Glutamatergic neuron (in vitro differentiated cells): ENCODE results near the gene CCDC141. TPM values are rescaled to one million over a fixed set of nuclear protein-coding genes. Genes with fewer than 3 reads are reported as not detected.
"Not testable (repeated sequence)": the region's sequence is repeated elsewhere in the genome, so short reads cannot be mapped to it uniquely, and the experiment has no call there.

Experiments
- DNase-seq: peaks from one replicate; pipeline ENCODE4 v3.0.0; 2022
- H3K27ac Mint-ChIP-seq: one replicate; pipeline ENCODE4 v1.8.0; 2020; ENCODE audit warnings: mild to moderate bottlenecking, mixed read lengths, inconsistent platforms; ENCODE audit not compliant: unreplicated experiment
- H3K27me3 Mint-ChIP-seq: one replicate; pipeline ENCODE4 v1.8.0; 2020; ENCODE audit warnings: mild to moderate bottlenecking, moderate library complexity, mixed read lengths, inconsistent platforms; ENCODE audit not compliant: unreplicated experiment
- H3K36me3 Mint-ChIP-seq: one replicate; pipeline ENCODE4 v1.8.0; 2020; ENCODE audit warnings: mild to moderate bottlenecking, mixed read lengths, inconsistent platforms; ENCODE audit not compliant: unreplicated experiment
- H3K4me1 Mint-ChIP-seq: one replicate; pipeline ENCODE4 v1.8.0; 2020; ENCODE audit warnings: mild to moderate bottlenecking, low read depth, mixed read lengths, inconsistent platforms; ENCODE audit not compliant: unreplicated experiment
- H3K4me3 Mint-ChIP-seq: one replicate; pipeline ENCODE4 v1.8.0; 2020; ENCODE audit warnings: mild to moderate bottlenecking, mixed read lengths, inconsistent platforms; ENCODE audit not compliant: unreplicated experiment
- H3K9me3 Mint-ChIP-seq: one replicate; pipeline ENCODE4 v1.8.0; 2020; ENCODE audit warnings: mild to moderate bottlenecking, moderate library complexity, mixed read lengths, inconsistent platforms; ENCODE audit not compliant: unreplicated experiment
- total RNA-seq: library from RNA; stranded (reverse); fragmentation: NEBNext Ultra II Directional; extraction: Animal tissue kit (Norgen Biotek cat#: 25700); gene quantifications from one replicate; pipeline ENCODE4 v1.2.1, GENCODE V29; 2021; ENCODE audit not compliant: unreplicated experiment
- TF ChIP-seq, protein P1 (sequence below): fragments of 200-600 bp; sonication (generic); IDR thresholded peaks from one replicate; pipeline ENCODE4 v1.5.0; 2021; ENCODE audit not compliant: partially characterized antibody, unreplicated experiment

Gene CCDC141
- total RNA-seq, 1 donor from 2014 or later = 0.51 TPM

DNA sequence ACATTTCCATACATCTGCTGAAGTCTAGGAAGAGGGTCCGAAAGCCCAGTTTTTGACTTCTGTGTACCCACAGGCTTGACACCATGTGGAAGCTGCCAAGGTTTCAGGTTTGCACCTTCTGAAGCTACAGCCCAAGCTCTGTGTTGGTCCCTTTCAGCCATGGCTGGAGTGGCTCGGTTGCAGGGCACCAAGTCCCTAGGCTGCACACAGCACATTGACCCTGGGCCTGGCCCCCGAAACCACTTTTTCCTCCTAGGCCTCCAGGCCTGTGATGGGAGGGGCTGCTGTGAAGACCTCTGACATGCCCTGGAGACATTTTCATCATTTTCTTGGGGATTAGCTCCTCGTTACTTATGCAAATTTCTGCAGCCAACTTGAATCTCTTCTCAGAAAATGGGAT lies 55.7 kb downstream of the CCDC141 start:
- Mint-ChIP-seq H3K27me3 (peaks cover 2% of the 10 kb centered on the region), H3K9me3 (peaks cover 4% of the 10 kb centered on the region), H3K4me1 (no peaks in the 10 kb centered on the region), H3K4me3 (no peak overlapping the region), H3K27ac (no peak overlapping the region), H3K36me3 (peaks cover 5% of the 10 kb centered on the region)
- no peak for DNase-seq
- TF ChIP-seq, protein P1, sequence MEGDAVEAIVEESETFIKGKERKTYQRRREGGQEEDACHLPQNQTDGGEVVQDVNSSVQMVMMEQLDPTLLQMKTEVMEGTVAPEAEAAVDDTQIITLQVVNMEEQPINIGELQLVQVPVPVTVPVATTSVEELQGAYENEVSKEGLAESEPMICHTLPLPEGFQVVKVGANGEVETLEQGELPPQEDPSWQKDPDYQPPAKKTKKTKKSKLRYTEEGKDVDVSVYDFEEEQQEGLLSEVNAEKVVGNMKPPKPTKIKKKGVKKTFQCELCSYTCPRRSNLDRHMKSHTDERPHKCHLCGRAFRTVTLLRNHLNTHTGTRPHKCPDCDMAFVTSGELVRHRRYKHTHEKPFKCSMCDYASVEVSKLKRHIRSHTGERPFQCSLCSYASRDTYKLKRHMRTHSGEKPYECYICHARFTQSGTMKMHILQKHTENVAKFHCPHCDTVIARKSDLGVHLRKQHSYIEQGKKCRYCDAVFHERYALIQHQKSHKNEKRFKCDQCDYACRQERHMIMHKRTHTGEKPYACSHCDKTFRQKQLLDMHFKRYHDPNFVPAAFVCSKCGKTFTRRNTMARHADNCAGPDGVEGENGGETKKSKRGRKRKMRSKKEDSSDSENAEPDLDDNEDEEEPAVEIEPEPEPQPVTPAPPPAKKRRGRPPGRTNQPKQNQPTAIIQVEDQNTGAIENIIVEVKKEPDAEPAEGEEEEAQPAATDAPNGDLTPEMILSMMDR = no peak

DNA sequence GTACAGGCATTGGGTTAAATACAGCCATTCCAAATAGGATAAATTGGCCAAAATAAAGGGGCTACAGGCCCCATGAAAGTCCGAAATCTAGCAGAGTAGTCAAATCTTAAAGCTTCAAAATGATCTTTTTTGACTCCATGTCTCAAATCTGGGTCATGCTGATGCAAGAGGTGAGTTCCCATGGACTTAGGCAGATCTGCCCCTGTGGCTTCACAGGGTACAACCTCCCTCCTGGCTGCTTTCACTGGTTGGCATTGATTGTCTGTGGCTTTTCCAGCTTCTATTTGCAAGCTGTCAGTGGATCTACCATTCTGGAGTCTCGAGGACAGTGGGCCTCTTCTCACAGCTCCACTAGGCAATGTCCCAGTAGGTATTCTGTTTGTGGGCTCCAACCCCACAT lies 56.1 kb downstream of the CCDC141 start:
- TF ChIP-seq, protein P1 = no peak
- H3K27me3 Mint-ChIP-seq = peaks cover 2% of the 10 kb centered on the region
- no peak overlapping the region for H3K4me3 Mint-ChIP-seq
- no peaks in the 10 kb centered on the region for H3K4me1 Mint-ChIP-seq
- DNase-seq = no peak
- H3K27ac Mint-ChIP-seq = no peak overlapping the region
- peaks cover 5% of the 10 kb centered on the region for H3K36me3 Mint-ChIP-seq
- H3K9me3 Mint-ChIP-seq = peaks cover 4% of the 10 kb centered on the region

DNA sequence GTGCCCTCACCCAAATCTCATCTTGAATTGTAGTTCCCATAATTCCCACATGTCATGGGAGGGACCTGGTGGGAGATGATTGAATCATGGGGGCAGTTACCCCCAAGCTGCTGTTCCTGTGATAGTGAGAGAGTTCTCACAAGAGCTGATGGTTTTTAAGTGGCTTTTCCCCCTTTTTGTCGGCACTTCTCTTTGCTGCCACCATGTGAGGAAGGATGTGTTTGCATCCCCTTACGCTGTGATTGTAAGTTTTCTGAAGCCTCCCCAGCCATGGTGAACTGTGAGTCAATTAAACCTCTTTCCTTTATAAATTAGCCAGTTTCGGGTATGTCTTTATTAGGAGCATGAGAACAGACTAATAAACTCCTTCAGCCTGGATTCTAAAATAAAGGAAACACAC lies 57.2 kb downstream of the CCDC141 start:
- H3K36me3 Mint-ChIP-seq, H3K27me3 Mint-ChIP-seq, H3K4me3 Mint-ChIP-seq, DNase-seq, H3K27ac Mint-ChIP-seq, H3K4me1 Mint-ChIP-seq, H3K9me3 Mint-ChIP-seq: not testable (repeated sequence)

DNA sequence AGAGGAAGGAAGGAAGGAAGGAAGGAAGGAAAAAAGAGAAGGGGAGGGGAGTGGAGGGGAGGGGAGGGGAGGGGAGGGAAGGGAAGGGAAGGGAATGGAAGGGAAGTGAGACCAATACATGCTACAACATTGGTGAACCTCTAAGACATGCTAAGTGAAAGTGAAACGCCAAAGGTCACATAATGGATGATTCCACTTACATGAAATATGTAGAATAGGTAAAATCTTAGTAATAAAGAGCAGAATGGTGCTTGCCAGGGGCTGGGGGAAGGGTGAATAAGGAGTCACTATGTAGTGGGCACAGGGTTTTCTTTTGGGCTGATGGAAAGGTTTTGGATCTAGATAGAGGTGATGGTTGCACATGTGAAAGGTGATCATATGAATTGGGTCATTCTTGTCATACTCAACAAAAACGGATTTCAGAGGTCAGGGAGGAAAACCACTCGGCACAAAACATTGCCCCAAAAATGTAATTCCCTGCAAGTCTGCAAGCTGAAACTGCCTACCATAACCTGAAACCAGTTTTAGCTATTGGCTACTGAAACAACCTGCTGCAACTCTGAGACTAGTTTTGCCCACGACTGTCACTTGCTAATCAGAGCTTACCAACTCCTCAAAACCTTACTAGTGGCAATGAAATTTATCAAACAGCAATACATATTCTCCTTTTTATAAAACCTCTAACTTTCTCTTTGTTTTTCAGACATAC lies 59.2 kb downstream of the CCDC141 start:
- Mint-ChIP-seq H3K36me3 (peaks cover 5% of the 10 kb centered on the region), H3K4me1 (no peaks in the 10 kb centered on the region), H3K27me3 (peaks cover 2% of the 10 kb centered on the region), H3K9me3 (peaks cover 2% of the 10 kb centered on the region), H3K4me3 (no peak overlapping the region), H3K27ac (no peak overlapping the region)
- DNase-seq = no peak
- TF ChIP-seq, protein P1 = no peak

DNA sequence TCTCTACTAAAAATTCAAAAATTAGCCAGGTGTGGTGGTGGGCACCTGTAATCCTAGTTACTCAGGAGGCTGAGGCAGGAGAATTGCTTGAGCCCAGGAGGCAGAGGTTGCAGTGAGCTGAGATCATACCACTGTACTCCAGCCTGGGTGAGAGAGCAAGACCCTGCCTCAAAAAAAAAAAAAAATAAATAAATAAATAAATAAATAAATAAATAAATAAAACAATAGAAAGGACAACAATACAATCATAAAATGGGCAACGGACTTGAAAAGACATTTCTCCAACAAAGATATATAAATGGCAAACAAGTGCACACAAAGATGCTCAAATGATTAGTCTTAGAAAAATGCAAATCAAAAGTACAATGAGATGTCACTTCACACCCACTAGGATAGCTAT lies 60.5 kb downstream of the CCDC141 start:
- H3K36me3 Mint-ChIP-seq, H3K27ac Mint-ChIP-seq, H3K9me3 Mint-ChIP-seq, DNase-seq, H3K4me3 Mint-ChIP-seq, H3K27me3 Mint-ChIP-seq, H3K4me1 Mint-ChIP-seq: not testable (repeated sequence)

DNA sequence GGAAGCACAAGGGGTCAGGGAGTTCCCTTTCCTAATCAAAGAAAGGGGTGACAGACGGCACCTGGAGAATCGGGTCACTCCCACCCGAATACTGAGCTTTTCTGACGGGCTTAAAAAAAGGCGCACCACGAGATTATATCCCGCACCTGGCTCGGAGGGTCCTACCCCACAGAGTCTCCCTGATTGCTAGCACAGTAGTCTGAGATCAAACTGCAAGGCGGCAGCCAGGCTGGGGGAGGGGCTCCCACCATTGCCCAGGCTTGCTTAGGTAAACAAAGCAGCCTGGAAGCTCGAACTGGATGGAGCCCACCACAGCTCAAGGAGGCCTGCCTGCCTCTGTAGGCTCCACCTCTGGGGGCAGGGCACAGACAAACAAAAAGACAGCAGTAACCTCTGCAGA lies 67.3 kb downstream of the CCDC141 start:
- H3K27ac Mint-ChIP-seq = not testable (repeated sequence)

More for the DNA sequence above, 67.3 kb downstream of the CCDC141 start:
- not testable (repeated sequence) for H3K4me1 Mint-ChIP-seq, H3K9me3 Mint-ChIP-seq, H3K36me3 Mint-ChIP-seq, DNase-seq, H3K4me3 Mint-ChIP-seq, H3K27me3 Mint-ChIP-seq
